ENCODE data around the gene FSTL4.

The FSTL4 gene

DNA sequence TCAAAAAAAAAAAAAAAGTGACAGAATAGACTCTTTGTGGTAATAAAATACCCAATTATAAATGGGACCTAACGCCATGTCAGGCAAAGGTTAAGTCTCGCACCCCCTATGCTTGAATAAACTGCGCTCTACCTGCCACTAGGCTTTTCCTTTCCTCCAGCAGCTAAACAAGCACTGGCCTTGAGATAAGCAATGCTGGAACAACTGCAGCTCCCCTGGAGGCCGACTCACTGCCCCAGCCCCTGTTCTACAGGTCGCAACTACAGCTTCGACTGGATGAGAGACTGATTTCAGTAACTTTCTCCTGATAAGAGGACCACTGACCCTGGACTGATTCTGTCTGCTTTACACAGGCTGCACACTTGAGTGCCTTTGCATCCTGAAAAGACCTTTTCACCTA is 350.3 kb downstream of the FSTL4 start:
- DNase-seq (ENCODE audit: low read depth) = no peak

- DNase-seq (ENCODE audit: low read depth) = no peak
Measured at GRCh38 chr5:133260715-133261114, 351.6 kb downstream of the FSTL4 start.

DNA sequence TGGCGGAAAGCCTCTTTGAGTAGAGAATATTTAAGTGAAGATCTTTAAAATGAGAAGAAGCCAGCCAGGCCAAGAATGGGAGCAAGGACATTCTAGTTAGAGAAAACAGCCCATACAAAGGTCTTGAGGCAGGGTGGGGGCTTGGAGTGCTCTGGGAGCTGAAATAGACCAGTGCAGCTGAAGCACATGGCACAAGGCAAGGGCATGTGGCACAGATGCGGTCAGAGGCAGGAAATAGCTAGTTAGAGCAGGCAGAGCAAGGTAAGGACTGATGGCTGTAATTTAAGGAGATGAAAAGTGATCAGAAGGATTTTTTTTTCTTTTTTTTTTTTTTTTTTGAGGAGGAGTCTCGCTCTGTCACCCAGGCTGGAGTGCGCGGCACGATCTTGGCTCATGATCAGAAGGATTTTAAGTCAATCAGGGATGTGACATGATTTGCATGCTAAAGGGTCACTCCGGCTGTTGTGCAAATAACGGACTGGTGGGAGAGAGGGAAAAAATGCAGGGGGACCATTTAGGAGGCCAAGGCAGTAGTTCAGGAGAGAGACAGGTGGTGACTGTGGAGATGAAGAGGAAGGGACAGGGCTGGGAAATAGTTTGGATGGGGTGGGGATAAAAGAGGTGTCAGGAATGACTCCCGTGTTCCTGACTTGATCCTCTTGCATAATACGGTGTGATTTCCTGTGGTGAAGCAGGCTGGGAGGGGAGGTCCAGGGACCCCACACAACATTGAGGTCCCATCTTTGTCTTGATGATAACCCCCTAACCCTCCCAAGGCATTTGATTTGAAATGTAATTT is 352.9 kb downstream of the FSTL4 start:
- DNase-seq (ENCODE audit: low read depth) = no peak

- DNase-seq (ENCODE audit: low read depth) = no peak
Measured at GRCh38 chr5:133257977-133258376, 354.4 kb downstream of the FSTL4 start.

DNA sequence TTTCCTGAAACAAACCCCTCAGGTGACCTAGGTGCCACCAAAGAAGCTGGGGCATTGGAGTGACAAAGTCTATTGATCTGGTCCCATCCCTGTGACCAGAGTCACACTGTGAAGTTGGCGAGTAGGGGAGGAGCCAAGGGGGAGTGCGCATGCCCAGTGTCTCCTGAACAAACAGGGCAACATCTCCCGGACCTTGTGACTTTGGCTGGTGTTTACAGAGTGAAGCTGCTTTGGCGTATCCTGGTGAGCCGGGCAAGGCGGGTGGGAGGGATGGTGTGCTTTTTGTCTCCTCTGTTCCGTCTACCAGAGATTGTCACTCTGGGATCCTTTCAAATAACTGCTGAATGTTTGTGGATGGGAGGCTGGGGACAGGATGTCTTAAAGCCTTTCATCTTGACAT is 356.1 kb downstream of the FSTL4 start:
- no peak for DNase-seq (ENCODE audit: low read depth)

DNA sequence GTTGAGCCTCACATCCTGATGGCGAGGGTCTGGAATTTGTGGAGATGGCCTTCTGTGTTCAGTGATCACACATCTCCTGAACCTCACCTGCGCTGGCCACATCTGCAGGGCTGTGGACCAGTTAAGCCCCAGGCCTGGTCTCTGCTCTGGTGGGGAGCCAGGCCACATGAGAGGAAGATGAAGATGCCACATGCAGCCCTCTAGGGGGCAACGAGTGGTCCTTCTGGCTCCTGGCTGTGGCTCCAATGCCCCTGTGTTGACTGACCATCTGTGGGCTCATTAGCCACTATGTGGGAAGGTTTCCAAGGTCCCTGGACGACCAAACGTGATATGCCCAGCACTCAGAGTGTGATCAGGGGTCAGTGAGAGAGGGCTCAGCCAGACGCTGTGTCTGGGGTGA is 357.5 kb downstream of the FSTL4 start:
- no peak for DNase-seq (ENCODE audit: low read depth)

DNA sequence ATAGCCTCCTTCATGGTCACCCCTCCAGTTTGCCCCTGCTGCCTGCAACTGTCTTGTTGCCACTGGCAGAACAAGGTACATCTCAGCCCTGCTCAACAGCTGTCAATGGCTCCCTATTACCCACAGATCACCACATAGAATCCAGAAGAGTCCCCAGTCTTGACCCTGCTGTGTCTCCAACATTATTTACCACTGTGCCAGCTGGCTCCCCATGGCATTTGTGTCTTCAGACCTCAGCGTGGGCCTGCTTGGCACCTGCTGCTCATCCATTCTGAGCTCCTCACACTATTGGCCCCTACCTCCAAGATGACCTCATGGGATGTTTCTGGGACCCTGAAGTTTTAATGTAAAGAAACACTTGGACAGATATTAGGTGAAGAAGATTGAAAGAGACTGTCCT is 358.7 kb downstream of the FSTL4 start:
- no peak for DNase-seq (ENCODE audit: low read depth)

GRCh38 chr5:133253070-133253469 is 359.3 kb downstream of the FSTL4 start:
- DNase-seq (ENCODE audit: low read depth) = no peak

DNA sequence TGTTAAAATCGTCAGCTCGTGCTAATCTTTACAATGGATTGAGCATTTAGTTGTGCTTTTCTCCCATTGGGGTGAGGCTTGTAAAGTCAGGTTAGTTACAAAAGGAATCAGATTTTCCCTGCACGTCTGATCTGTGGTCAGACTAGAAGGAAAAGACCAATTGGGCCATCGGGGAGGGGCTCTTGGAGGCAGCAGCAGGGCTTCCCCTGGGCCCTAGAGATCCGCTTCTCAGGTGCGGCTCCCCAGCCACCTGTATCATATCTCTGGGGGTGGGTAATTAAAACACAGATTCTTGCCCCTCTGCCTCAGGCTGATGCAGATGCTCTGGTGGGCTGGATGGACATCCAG is 360.2 kb downstream of the FSTL4 start:
- no peak for DNase-seq (ENCODE audit: low read depth)

- DNase-seq (ENCODE audit: low read depth) = no peak
Measured at GRCh38 chr5:133251296-133252132, 360.8 kb downstream of the FSTL4 start.

DNA sequence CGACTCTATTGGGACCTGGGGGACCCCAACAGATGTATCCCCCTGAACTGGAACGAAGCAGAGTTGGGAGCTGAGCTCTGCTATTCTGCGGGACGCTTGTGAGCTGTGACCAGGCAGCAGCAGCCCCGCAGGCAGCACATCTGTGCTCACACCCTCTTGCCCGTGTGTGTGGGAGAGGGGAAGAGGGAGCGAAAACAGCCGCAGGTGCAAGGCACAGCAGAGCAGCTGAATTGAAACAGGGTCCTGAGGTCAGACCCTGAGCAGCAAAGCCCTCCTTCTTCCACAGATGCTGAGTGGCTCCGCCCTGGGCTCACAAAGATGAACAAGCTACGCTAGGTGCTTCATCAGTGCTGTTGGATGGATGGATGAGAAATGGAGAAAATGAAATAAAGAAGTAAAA is 361.8 kb downstream of the FSTL4 start:
- DNase-seq (ENCODE audit: low read depth) = no peak

DNA sequence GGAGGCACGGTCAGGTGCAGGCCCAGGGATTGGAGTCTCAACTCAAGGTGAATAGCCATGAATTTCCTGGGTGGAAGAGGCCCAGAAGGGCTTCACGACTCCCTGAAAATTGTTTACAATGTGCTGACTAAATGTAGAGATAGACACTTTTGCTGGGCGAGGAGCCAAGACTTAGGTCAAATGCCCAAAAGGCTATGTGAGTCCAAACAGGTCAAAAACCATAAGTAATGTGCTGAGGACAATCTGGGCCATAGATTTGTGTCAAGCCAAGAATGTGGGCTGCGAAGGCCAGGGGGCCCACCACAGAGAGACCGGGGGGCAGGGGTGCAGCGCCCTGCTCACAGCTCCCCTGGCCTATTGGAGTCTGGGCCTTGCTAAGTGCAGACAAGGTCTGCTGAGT is 362.7 kb downstream of the FSTL4 start:
- DNase-seq (ENCODE audit: low read depth) = no peak

- no peak for DNase-seq (ENCODE audit: low read depth)
Measured at GRCh38 chr5:133247881-133248624, 364.3 kb downstream of the FSTL4 start.

DNA sequence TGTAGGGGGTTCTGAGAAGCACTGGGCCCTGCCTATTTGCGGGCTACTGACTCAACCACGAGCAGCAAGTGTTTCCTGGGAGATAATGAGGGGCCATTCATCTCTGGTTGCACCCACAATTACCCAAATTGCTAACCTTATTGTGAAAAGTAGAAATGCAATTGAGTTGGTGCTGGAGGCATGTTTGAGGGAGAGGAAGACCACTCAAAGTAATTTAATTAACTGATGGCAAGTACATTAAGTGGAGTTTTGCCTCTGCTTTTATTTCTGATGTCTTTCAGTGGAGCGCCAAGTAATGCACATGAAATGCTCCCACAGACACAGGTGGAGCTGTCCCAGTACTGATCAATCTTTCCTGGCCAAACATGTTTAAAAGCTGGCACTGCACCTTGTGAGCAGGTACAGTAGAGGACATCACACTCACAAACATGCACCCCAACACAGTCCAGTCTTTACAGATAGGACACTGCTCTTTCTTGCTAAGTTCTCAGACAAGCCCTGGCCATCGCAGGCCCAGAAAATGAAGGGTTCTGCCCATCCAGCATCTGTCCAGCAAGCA is 365.1 kb downstream of the FSTL4 start:
- no peak for DNase-seq (ENCODE audit: low read depth)

GRCh38 chr5:133246376-133247150 is 365.8 kb downstream of the FSTL4 start:
- DNase-seq (ENCODE audit: low read depth) = no peak

GRCh38 chr5:133246053-133246370 is 366.3 kb downstream of the FSTL4 start:
- no peak for DNase-seq (ENCODE audit: low read depth)

GRCh38 chr5:133245191-133246052 is 366.9 kb downstream of the FSTL4 start:
- DNase-seq (ENCODE audit: low read depth) = no peak

DNA sequence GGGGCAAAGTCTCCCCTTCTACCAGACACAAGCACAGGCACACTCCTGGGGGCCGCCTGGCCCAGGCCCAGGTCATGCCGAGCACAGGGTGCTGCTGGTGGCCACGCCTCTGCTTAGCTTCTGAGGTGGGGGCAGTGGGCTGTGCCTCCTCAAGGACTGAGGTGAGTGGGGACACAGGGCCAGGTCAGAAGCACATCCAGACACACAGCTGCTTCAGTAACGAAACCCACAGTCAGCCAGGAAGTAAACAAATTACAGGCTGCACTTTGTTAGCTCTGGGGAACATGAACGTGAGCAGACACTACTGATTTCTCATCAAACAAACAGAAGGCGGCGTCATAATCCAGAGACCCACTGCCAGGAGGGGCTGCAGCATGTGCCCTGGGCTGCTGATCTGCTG is 368.1 kb downstream of the FSTL4 start:
- DNase-seq (ENCODE audit: low read depth) = no peak

GRCh38 chr5:133243196-133243595 is 369.1 kb downstream of the FSTL4 start:
- DNase-seq (ENCODE audit: low read depth) = no peak

DNA sequence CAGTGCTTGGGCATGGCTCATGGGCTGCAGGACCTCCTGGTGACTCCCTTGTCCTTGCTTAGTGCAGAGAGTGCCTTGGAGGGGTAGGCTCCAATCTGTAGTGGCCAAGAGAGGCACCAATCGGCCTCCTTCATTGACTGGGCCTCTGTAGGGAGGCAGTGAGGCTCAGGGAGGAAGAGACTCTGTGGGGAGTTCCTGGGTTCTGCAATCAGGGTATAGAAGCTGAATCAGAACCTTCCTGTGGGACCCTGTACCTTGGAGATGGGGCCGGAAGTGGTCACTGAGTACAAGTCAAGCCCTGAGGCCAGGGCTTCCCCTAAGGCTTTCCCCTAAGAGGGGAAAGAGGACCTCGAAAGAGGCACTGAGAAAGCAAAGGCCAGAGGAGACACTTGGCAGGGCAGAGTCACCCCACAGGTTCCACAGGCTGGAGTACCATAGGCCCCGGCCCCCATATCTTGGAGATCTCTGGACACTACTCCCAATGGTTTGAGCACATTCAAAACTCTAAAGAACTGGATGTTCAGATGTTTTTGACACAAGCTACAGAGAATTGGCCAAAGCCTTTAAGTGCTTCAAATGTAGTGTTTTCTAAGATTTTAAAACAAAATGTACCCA is 370.0 kb downstream of the FSTL4 start:
- no peak for DNase-seq (ENCODE audit: low read depth)

Measured in activated T-helper 9 cell treated with anti-CD3 and anti-CD28 coated beads, Interleukin-2, amount 50 U/mL, for 16 hours (primary cell).